ENCODE results near the gene FAM124B.
"Not testable (repeated sequence)": the region's sequence is repeated elsewhere in the genome, so short reads cannot be mapped to it uniquely, and the experiment has no call there.

FAM124B gene

DNA sequence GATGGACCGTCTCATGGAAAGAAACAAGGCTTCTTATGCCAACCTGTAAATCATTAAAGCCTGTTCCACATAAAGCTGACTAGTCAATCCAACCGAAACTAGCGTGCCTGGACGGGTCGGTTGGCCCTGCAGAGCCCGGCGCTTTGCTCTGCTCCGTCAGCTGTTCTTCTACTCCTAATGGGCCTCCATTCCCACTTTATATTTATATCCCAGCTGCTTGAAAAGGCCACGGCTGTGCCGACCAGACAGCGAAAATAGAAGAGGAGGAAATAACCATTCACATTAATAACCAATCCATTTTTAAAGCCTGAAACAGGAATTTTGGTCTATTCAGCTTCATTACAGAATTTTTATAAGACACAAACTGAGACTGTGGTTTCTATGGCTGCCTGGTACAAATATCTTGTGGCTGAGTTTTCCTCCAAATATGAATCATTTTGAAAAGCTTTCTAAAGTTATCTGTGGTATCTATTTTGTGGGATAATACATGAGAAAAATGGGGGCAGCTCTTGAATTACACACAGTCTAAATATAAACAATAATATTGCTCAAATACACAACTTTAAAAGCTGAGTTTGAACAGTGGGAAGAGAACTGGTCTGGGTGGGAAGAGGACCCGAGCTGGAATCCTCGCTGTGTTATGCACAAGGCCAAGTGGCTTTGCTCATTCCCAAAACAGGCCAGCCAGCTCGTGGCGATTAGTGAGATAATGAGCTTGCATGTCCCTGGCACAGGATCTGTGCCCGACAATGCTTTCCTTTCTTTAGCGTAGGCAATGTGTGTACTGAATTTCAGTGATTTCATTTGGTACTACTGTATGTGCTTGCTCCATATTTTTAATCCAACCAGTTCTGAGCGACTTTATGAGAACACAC, 10.5 kb upstream of the FAM124B start:
- no peak for DNase-seq

DNA sequence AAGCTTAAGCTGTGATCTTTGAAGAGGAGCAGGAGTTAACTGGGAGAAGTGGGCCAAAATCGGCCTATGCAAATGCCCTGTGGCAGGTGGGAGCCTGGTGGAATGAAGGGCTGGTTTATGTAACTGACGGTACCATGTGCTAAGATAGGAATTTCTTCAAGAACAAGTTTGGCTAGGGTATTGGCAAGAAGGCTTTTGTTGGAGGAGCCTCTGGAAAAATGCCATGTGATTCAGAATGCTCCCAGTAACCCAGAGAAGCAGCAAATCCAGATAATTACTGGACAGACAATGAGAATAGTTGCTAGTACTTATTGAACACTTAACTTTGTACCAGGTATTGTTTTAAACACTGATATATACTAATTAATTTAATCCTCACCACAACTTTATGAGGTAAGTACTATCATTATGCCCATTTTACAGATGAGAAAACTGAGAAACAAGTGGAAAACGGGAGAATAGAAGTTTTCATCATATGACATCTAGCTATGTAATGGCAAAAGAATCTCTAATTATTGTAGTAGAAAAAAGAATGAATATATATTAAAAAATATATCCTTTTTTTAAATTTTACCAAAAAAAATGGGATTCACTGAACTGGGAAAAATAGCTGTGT, 9.1 kb upstream of the FAM124B start:
- DNase-seq: no peak

DNA sequence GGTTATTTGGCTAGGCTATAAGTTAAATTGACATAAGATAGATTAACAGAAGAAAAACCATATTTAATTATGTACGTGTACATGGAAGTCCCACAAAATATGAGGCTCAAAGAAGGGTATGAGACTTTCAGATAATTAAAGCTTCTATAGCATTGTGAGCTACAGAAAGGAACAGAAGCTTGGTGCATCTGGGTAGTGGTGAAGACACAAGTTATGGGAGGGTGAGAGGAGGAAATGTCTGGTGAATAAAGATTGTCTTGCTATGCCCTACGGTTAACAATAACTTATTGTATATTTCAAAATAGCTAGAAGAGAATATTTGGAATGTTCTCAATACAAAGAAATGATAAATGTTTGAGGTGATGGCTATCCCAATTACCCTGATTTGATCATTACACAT, 6.8 kb upstream of the FAM124B start:
- no peak for DNase-seq

DNA sequence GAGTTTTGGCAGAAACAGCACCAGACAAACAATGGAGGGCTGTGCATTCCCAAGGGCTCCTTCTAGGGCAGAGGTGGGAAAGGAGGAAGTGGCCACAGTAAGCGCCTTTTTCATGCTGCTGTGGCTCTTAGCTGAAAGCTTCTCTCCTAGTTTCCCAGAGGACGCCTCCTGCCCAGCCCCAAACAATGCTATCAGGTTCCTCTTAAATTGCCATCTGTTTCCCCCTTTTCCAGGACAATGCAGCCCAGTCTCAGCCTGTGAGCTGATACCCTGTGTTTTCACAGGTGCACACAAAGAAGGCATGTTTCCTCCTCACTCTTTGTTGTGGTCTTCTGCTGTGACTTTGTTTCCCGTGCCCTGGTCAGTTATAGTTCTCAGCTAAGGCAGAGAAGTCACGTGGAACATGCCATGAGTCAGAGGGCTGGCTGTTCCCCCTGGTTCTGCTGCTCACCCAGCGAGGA, 5.4 kb upstream of the FAM124B start:
- no peak for DNase-seq

DNA sequence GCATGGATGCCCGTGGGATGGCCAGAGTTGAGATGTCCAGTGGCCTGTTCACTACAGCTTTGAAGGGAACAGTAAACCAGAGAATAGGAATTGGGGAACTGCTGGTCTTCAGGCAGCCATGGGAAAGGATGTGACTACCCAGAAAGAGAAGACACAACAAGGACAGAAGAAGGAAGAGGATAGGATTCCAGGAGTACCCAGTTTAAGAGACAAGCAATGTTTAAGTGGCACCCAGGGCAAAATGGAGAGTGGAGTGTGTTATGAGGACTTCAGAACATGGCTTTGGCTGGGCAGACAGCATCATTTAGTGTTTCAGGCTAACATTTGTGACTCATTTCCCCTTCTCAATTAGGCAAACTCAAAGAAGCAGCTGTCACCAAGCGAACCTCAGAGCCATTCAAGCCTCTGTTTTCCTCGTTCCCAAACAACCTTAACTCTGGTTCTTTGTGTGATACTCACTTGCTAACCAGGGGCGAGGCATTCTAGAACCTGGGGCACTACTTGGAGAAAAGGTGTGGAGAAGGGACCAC, 4.0 kb upstream of the FAM124B start:
- no peak for DNase-seq

DNA sequence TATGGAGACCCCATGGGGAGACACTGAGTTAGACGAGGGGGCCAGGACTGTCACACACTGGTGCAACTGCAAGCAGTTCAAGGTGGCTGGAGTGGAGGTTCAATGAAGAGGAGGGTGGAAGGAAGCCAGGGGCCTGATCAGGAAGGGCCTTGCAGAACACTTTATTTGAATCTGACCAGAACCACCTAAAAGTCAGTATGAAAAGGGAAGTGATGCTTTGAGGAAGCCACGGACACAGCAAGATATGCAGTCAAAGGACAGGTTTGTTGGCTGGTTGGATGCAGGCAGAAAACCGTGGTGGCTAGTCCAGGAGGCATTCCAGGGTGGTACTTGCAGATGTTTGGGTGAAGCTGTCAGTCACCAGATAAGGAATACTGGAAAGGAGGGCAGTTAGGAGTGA, 3.5 kb upstream of the FAM124B start:
- DNase-seq: no peak

DNA sequence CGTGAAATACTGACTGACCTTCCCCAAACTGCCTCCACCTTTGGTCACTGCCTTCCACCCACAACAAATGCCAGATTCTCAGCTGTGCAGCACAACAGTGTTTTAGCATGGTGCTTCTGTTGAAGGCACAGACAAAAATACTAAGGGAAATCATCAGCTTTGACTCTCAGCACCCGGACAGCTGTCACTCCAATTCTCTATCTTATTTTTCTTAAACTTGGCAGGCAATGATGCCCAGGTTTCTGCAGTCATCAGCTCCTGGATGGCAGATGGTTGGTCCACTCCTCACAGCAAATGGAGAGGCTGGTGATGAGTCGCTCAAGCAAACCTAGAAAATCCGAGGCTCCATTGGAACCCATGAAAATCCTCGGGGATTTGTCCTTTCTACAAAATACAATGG, 2.9 kb upstream of the FAM124B start:
- no peak for DNase-seq

DNA sequence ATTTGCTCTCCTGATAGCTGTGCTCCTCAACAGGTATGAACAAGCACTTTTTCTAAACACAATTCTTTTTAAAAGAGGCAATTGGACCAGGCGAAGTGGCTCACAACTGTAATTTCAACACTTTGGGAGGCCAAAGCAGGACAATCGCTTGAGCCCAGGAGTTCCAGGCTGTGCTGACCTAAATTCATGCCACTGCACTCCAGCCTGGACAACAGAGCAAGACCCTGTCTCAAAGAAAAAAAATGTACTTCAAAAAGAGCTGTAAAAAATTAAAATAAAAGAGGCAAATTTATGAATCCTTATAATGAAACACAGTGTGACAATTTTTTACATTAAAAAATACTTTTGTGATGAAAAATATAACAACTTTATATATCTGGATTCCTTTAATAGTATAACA, 1.8 kb upstream of the FAM124B start:
- no peak for DNase-seq

DNA sequence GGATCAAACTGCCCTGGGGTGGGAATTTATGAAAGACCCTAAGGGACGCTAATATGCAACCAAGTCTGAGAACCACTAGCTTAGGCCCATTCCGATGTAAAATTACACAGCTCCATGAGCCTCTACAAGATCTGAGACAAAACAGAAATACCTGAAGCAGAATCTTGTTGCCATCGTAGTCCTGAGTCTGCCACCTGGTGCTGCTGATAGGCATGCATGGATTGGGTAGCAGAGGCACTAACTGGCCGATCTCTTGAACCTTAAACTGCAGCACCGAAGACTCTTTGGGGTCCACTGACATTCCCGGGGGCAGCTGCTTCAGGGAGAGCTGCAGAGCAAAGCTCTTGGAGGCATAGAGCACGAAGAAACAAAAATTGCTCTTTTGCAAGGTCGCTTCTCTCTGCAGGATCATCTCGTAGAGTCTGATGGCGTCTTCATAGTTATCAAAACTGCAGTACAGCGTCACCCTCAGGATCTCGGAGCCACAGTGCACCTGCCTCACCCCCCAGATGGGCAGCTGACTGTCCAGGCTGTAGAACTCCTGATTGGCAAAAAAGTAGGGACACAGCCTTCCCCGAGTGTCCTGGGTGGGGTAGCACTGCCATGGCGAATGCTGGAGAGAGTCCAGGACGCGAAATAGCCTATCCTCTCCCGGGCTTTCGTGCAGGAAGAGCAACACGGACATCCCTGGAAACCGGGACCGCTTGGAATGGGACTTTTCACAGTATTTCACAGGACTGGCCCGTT, 848 bp downstream of the FAM124B start:
- no peak for DNase-seq

DNA sequence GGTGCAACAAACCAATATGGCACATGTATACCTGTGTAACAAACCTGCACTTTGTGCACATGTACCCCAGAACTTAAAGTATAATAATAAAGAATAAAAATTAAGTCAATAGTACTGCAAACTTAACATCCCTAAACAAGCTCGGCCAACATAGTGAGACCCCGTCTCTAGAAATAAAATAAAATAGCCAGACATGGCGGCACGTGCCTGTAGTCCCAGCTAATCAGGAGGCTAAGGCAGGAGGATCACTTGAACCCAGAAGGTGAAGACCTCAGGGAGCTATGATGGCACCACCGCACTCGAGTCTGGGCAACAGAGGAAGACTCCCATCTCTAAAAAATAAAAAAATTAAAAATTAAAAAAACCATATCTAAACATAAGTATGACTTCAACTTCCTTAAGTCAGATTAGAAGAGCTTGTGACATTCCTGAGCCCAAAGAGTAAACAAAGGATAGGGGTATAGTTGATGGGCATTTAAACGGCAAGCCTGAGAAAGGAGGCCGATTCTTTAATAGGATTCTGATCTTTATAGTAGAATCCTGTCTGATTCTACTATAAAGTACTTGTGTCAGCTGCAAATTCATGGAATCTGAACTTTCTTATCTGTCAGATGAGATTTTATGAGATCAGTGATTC, 1.6 kb downstream of the FAM124B start:
- no peak for DNase-seq

DNA sequence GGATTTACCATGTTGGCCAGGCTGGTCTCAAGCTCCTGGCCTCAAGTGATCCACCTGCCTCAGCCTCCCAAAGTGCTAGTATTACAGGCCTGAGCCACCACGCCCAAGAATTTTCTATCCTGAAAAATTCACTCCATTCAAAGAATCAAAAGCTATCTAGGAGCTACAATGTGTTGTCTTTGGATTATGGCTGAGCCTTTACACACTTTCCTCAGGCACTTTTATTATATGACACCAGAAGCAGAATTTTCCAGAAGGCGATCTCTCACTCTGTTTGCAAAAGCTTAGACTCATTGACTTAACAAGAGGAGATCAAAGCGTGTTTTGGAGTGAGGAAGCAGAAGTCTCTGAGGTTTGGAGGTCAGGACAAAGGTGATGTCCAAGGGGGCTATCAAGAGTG, 3.6 kb downstream of the FAM124B start:
- no peak for DNase-seq

DNA sequence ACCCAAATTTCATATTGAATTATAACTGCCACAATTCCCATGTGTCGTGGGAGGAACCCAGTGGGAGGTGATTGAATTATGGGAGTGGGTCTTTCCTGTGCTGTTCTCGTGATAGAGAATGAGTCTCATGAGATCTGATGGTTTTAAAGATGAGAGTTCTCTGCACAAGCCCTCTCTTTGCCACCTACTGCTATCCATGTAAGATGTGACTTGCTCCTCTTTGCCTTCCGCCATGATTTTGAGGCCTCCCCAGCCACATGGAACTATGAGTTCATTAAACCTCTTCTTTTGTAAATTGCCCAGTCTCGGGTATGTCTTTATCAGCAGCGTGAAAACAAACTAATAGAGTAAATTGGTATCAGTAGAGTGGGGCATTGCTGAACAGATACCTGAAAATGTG, 4.8 kb downstream of the FAM124B start:
- not testable (repeated sequence) for DNase-seq

DNA sequence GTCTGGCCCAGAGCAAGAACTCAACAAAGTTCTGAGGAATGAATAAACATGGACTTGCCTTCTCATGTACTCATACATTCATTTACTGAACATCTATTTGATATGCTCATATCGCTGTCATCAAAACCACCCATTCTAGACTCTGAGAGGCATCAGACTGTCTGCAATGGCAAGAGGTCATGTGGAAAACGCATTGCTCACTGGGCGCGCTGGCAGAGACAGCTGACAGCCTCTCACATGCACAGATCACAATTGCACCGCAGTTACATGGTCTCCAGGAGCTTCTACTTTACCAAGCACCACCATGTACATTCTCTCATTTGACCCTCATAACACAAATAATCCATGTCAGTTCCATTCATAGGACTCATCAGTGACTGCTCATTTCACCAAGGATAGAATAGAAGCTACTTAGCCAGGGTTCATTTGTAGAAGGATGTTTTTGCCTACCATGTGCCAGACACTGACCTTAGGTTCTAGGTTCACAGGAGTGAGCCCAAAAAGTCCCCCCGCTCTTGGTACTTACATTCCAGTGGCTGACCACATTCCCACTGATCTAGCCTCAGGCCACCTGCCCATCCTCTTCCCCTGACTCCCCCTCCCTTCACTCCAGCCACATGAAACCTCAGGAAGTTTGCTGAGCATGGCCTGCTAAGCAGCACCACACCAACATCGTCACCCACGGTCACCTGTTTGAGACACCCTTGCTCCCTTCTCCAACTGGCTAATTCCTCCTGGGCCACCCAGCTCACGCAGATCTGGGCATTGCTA, 6.1 kb downstream of the FAM124B start:
- no peak for DNase-seq

DNA sequence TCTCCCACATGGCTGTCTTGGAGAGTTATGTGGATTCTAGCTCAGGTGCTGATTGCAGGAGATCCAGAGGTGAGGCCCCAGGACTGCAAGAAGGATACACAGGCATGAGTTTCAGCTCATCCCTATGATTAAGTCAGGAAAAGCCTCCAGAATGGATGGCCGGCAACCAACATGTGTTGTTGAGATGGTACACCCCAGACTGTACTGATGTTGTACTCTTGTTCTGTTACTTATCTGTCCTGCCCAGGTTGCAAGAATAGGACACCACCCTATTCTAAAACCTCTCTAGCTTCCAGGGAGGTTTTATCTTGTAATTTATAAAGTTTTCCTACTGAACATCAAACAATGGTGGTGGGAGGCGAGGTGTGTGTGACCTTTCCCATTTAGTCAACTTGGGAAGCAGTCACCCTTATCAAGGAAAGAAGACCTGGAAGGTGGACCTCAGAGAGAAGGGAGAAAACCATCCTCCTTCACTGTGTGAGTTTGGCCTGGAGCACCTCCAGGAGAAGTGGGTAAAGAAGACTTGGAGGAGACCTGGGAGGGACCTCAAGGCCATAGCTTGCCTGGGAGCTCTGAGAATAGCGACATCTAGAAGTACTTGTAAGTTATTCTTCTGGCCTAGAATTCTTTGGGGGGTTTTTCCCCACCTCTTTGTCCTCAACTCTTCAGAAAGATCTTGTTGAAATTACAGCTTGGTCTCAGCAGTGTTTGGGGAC, 8.6 kb downstream of the FAM124B start:
- no peak for DNase-seq

DNA sequence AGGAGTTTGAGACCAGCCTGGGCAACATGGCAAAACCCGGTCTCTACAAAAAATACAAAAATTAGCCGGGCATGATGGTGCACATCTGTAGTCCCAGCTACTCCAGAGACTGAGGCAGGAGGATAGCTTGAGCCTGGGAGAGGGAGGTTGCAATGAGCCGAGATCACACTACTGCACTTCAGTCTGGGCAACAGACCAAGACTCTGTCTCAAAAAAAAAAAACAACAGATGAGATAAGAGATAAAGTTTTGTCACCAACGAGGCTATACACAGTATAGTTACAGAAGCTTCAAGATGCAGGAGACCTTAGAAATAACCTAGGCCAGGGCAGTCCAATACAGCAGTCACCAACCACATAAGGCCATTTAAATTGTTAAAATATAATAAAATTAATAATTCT, 9.4 kb downstream of the FAM124B start:
- DNase-seq: no peak

DNA sequence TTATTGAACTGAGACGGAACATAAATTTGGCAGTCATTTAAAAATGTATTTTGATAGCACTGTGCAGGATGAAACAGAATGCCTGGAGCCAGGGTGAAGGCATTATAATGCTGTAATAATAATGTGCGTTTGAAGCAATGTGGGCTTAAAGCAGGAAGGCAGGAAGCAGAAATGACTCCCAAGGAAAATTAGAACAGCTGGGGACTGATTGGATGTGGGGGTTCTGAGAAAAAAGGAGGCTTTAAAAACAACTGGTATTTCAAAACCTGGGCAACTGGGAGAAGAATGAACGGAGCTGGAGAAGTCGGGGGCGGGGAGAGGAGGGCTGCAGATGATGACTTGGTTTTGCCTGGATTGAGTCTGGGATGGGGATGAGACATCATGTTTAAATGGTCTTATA, 12.6 kb downstream of the FAM124B start:
- DNase-seq: no peak

DNA sequence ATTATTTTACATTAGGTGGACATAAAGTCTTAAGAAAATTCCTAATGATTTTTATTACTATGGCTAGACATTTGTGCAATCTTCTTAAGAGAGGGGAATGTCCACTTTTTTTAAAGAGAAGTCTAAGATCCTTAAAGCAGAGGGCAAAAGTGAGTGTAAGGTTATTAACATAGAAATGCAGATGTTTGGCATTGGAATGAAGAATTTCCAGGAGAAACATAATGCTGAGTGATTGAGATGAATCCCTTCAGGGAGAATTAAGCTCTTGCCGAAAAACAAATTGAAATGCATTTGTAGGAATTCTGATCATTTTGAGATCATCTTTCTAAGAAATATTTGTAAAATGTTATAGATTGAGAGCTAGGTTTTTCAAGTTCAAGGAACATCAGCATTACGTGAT, 15.0 kb downstream of the FAM124B start:
- no peak for DNase-seq

DNA sequence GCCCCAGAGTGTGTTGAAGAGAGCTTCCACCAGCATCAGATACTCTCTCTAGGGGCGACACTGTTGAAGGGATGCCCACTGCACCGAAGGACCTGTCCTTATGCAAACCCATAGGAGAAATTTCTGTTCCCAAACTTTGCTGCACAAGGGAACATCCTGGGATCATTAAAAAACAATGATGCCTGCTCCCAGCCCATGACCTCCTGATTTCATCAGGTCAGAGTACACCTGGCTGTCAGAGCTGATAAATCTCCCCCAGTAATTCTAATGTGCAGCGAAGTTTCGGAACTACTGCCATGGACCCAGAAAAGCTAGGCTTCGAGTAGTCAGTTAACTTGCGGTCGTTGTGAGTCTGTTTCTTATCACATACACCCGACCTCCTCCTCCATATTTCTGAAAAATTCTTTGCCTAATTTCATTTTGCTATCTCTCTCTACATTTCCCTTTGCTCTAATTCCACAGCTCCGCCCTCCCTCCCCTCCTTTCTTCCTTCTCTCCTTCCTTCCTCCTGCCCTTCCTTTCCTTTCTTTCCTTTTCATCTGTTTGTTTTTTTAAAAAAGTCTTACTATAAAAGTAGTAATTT, 18.8 kb downstream of the FAM124B start:
- no peak for DNase-seq

DNA sequence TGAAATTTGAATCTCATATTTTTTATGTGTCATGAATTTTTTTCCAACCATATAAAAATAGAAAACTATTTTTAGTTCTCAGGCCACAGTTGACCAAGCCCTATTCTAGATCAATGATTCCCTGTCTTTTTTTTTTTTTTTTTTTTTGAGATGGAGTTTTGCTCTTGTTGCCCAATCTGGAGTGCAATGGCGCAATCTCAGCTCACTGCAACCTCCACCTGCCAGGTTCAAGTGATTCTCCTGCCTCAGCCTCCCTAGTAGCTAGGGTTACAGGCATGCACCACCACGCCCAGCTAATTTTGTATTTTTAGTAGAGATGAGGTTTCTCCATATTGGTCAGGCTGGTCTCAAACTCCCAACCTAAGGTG, 19.6 kb downstream of the FAM124B start:
- not testable (repeated sequence) for DNase-seq

DNA sequence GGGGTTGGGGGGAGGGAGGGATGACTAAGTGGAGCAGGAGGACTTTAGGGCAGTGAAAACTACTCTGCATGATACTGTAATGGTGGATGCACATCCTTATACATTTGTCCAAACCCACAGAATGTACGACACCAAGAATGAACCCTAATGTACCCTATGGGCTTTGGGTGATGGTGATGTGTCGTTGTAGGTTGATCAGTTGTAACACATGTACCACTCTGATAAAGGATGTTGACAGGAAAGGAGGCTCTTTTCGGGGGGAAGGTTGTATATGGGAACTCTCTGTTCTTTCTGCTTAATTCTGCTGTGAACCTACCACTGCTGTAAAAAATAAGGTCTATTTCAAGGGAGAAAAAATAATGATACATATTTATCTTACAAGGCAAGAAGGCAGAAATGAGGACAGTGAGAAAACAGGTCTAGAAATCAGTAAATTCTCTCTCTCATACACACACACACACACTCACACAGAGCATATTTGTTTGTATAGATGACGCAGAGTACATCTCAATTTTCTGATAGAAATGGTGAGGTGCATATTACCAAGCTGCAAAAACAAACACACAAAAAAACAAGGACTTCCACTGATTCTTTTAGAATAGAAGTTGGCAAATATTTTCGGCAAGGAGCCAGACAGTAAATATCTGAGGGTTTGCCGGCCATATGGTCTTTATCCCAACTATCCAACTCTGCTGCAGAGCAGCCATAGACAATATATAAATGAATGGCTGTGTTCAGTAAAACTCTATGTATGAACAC, 20.2 kb downstream of the FAM124B start:
- no peak for DNase-seq

All from SW 1271 (cell line).